Ammon's horn (tissue), 1 donor: Measurements from ENCODE around the gene CRYBG3.
"Not testable (repeated sequence)": the region's sequence is repeated elsewhere in the genome, so short reads cannot be mapped to it uniquely, and the experiment has no call there.

Source experiments
- DNase-seq: peaks from one replicate; pipeline ENCODE4 v3.0.0-alpha.2; 2016; ENCODE audit warnings: low spot score

CRYBG3 gene

DNA sequence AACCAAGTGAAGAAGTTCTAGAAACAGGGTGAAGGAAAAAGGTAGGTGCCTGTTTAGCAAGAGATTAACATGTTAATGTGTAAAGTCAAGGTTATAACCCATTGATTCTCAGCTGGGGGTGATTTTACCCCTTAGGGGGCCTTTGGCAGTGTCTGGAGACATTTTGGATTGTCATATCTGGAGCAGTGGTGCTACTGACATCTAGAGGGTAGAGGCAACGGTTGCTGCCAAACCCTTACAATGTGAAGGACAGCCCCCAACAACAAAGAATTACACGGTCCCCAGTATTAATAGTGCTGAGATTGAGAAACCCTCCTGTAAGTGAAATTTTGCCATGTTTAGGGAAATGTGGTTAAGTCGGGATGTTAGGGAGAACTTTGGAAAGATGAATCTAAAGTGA is 74.7 kb downstream of the CRYBG3 start:
- DNase-seq = no peak

DNA sequence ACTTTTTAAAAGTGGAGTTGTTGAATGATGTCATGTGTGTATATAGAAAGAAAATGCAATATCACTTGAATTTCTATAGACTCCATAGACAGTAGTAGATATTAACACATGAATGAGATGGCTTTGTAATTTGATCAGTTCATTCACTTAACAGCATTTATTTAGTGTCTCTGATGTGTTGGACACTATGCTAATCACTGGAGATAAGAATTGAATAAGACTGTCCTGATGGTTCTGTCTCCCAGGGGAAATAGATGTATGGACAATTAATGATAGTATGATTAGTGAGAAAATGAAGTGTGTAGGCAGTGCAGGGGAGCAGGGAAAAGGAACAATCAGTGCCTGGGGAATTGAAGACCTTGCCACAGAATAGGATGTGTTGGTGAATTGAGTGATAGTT is 77.5 kb downstream of the CRYBG3 start:
- DNase-seq = no peak

DNA sequence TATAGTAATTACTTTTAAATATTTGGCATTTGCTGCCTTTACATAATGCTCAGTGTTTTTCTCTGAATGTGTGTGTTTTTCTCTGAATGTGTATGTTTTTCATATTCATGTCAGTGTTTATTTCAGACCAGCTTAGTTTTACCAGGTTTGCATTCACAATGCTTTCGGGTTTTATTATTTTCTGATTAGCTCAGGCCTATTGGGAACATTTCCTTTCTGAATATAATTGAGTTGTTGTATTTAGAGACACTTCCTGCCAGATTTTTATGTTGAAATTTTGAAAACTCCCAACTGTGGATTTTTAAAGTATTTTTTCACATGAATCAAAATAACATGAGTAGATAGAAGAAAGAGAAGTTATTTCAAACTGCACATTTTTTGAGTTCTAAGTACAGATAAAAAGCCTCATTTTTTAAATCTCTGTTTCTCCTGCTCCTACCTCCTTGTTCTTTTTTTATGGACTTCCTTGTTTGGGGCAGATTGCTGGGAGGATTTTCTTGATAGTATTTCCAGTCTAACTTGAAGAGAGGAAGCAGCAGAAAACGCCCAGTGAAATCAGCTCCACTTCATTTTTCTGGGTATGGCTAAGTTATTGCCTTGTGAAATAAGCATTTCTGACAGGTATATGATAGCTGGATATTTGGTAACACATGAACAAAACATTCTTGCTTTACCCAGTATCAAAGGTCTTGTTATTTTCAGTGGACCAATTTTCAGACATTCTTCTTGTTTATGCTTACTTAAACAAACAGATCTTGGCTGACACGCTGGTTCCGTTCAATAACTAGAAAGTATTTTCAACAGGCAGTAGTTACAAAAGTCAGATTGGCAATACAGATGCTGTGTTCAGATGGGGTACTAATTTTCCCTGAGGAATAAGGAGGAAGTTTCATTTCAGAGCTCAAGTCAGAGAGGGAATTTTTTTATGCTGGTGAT is 79.8 kb downstream of the CRYBG3 start:
- DNase-seq = peak; percentile 7

DNA sequence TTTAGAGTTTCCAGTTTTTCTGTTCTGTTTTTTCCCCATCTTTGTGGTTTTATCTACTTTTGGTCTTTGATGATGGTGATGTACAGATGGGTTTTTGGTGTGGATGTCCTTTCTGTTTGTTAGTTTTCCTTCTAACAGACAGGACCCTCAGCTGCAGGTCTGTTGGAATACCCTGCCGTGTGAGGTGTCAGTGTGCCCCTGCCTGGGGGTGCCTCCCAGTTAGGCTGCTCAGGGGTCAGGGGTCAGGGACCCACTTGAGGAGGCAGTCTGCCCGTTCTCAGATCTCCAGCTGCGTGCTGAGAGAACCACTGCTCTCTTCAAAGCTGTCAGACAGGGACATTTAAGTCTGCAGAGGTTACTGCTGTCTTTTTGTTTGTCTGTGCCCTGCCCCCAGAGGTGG is 88.0 kb downstream of the CRYBG3 start:
- not testable (repeated sequence) for DNase-seq

DNA sequence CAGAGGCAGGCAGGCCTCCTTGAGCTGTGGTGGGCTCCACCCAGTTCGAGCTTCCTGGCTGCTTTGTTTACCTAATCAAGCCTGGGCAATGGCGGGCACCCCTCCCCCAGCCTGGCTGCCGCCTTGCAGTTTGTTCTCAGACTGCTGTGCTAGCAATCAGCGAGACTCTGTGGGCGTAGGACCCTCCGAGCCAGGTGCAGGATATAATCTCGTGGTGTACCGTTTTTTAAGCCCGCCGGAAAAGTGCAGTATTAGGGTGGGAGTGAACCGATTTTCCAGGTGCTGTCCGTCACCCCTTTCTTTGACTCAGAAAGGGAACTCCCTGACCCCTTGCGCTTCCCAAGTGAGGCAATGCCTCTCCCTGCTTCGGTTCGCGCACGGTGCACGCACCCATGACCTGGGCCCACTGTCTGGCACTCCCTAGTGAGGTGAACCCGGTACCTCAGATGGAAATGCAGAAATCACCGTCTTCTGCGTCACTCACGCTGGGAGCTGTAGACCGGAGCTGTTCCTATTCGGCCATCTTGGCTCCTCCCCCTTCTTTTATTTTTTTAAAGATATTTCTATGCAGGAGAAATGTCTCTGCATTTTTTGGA is 88.5 kb downstream of the CRYBG3 start:
- DNase-seq = not testable (repeated sequence)

DNA sequence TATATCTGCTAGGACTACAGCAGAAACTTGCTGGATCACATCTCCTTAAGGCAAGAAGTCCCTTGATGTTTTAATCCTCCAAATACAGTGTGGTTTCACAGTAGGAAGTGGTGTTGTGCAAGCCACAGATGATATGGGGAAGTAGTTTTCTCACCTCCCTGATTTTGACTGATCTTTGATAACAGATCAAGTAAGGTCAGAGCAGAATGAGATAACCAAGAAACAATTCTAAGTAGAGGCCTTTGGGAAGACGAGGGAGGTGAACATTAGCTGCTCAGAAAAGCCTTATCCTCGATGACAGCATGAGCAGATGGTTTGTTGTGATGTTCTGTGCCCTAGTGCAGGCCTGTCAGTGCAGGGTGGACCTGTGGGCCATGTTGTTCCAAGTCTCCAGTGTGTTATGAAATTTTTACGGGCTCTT is 89.1 kb downstream of the CRYBG3 start:
- DNase-seq = peak; percentile 20

DNA sequence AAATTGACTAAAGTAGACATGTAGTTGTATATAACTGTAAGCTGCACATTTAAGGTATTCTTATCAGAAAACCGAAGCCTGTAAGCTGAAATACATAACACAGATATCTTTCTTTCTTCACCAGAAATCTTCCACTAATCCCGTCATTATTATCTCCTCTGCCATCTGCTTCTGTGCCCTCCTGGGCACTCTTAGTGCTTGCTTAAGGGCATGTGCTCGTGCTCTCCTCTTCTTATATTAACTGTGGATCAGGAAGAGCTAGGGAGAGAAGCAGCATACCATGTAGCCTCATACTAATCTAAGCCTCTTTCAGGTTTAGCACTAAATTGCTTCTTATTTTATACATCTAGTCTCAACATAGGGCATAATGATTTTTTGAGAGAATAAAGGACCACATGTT is 89.6 kb downstream of the CRYBG3 start:
- DNase-seq = no peak

DNA sequence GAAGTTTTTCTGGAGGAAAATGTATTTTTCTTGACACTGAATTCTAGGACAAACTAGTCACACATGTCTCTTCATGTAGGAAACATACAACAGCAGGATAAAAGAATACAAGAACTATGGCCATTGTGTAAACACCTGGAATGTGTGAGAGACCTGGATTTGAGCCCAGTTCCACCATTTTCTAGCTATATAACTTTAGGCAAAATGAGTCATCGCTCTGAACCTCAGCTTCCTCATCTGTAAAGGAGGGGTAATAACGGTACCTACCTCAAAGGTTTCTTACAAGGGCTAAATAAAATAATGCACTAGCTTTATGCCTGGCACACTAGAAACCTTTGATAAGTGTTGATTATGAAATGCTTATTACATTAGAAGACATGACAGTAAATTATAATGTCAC is 92.6 kb downstream of the CRYBG3 start:
- no peak for DNase-seq

DNA sequence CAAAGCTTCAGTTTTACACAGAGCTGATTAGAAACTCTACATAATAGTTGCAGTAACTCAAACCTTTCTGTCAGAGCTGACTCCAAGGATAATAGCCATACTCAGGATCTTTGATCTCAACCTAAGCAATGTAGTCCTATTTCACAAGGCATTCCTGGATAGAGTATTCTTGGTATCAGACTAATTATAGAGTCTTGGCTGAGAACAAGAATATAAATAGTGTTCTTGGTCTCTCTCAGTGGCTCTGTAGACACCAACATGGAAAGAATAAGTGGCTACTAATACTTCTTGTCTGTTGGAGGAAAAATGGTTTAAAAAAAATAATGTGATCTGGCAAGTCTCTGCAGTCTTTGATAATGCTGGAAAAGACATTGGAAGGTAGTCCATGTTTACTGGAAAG is 94.8 kb downstream of the CRYBG3 start:
- no peak for DNase-seq

DNA sequence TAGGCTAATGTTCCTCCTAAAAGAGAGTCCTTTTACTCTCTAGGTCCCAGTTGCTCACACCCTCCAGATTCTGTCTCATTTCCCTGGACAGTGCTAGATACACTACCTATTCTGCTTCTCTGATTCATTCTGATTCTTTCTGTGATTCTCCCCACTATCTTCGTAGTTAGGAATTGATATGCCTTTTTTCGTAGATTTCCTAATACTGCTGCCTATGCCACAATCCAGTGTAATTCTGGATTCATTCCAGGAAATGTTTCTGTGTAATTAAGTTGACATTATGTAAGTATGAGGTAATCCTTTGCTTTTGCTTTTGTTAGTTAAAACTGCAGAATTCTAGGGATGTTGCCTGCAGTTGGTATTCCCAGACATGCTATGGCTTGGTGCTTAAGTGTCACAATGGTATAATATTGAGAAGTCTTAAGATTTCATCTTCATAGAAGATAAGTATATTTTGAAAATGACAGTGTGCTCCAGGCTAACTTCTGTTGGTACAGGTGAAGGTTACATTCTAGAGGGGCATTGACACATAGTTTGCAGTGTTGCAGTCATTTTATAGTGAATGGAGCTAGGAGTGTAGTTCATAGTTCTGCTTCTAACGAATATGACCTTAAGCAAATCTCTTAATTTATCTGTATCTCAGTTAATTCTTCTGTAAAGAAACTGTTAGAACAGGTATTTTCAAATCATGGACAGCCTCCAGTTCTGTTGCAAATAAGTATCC is 96.2 kb downstream of the CRYBG3 start:
- DNase-seq = no peak

DNA sequence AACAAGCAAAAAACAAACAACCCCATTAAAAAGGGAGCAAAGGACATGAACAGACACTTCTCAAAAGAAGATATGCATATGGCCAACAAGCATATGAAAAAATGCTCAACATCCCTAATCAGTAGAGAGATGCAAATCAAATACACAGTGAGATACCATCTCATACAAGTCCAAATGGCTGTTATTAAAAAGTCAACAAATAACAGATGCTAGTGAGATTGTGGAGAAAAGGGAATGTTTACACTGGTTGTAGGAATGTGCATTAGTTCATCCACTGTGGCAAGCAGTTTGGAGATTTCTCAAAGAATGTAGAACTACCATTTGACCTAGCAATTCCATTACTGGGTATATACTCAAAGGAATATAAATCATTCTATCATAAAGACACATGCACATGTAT is 105.9 kb downstream of the CRYBG3 start:
- no peak for DNase-seq

DNA sequence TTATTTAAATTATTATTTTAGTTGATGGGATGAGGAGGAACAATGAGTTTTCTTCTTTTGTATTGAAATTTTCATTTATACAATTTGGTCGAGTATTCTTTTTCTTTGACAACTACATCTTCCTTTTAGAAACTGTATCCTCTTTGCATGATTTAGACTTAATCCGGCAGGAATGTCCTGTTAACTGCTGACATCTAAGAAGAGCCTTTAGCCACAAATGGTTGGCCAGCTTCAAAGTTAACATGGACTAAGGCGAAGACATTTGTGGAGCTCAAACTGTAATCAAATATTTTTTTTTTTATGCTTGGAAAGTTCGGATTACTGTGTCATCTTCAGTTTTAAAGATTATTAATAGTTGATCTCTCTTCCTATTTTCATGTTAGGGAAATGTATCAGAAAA is 107.2 kb downstream of the CRYBG3 start:
- DNase-seq = no peak

DNA sequence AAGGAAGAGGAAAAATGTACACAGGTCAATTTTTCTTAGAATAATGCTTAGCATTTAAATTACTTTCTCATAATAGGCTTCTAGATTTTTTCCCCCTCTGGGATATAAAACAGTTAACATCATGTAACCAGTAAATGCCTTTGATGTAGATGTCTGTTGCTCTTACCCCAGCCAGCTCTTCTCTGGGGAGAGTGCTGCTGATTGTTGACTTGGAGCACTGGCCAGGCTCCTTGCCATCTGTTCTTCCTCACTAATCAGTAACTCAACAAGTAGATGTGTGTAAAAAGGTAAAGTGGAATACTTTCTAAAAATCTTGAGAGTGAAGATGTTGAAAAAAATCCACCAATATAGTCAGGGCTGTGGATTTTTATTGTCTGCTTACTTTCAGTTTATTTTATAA is 108.2 kb downstream of the CRYBG3 start:
- DNase-seq = no peak

DNA sequence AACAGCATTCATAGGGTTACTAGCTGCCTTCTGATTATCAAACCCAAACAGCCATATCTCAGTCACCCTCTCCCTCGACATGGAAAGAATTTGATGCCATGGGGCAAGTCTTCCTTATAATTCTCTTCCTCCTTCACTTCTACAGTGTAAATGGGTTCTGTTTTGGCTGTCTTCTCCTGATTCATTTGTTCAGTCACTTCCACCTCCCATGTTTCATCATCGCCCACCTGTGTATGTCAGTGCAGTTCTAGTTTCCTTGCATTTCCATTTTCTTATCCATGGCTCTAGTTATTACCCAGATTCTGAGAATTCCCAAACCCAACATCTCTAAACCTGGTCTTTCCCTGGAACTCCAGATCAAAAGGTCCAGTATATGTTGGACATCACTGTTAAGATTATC is 109.4 kb downstream of the CRYBG3 start:
- DNase-seq = no peak

DNA sequence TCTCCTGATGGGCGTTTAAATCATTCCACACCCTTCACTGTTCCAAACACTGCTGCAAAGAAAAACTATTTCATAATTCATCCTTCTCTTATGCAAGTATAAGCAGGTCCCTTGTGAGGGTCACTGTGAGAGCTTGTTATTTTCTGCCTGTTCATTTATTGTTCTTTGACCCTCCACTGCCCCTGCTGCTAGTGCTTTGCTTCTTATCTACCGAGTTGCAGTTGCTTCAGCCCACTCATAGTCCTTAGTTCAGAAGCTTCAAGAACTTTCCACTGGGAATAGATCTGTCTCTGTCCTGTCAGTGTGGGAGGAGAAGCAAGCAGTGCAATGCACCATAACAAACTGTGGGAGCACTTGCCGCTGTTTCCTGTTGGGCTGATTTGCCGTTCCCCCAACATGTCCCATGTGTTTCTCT is 110.6 kb downstream of the CRYBG3 start:
- no peak for DNase-seq

DNA sequence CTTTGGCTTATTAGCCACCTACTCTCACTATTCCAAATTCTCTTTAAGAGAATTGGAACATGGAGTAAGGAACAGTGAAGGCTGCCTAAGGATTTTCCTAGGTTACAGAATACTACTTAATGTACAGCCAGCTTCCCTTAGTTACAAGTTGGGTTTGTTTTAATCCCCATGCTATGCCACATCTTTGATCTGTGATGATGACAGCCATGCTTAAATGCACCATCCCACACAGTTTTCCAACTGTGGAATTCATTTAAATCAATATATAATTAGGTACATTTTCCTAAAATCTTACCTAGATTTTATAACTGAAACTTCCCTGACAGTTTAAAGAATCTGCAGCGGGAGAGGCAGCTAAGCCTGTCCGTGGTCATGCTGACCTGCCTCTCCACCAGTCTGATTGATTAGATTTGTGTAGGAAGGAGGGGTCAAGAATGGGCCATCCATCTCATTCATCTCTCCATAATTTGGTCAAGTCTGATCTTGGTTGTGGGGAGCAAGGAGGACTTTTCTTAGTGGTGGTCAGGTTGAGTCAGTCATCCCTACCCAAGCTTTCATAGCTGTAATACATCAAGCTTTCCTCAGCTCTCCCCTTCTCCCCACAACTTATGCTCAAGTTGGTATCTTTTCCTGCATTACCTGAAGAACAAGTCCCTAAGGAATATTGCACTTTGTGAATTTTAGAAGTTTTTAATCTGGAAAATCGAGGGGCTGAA is 113.3 kb downstream of the CRYBG3 start:
- no peak for DNase-seq

DNA sequence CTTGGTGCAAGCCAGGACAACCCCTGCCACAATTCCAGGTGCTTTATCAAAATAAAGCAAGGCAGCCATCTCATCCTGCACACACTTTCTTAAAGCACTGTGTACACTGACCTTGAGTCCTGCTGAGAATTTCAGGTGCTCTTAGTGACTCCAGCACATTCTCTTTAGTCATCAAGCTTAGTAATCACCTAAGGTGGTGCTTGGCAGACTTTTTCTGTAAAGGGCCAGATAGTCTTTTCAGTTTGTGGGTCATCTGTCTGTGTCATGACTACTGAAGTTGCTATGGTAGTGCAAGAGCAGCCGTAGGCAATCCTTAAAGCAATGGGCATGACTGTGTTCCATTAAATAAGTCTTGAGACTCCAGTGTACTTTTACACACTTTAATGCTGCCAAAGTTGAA is 114.0 kb downstream of the CRYBG3 start:
- DNase-seq = no peak

DNA sequence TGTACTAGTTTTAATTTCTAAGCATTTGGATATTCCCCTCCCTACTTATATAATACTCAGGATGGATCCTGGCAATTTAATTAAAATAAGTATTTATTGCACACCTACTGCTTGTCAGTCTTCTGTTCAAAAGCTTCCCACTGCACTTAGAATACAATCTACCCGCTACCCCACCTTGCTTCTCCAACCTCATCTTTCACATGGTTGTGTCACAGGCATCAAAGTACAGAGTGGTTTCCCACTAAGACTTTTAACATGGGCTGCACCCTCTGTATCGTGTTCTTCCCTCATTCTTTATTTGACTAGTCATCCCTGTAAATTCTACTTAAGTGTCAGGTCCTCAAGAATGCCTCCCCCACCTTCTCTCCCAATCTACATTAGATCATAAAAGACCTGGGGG is 115.4 kb downstream of the CRYBG3 start:
- DNase-seq = no peak

DNA sequence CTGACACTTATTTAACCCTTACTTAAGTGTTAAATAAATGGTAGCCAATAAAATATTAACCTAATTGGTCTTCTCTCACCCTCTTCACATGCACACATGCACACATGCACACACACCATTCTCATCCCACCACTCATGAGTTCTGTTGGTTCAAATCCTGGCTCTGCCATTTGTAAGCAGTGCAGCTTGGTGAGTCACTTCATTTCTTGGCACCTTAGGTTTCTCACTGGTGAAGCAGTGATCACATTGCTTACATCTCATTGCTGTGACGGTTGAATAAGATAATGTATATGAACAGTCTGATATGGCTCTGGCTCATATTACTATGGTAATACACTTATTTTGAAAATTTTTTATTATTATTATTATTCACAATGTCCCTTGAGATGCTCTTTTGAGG is 116.6 kb downstream of the CRYBG3 start:
- no peak for DNase-seq

DNA sequence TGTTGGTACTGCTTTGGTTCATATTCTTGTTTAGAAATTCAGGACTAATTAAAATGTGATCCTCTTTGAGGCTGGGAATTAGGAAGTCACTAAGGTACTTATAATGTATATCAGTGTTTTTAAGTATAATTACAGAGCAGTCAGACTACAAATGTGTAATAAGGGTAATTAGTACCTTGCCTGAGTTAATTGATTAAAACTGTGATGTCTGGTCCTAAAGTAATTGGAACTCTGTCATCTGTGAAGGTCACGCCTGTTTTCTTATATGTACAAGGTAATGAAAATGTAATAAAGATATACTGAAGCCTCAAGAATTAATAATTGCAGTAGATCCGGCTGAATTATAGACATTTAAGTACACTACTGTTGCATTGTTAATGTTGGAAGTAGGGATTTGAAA is 117.6 kb downstream of the CRYBG3 start:
- no peak for DNase-seq

DNA sequence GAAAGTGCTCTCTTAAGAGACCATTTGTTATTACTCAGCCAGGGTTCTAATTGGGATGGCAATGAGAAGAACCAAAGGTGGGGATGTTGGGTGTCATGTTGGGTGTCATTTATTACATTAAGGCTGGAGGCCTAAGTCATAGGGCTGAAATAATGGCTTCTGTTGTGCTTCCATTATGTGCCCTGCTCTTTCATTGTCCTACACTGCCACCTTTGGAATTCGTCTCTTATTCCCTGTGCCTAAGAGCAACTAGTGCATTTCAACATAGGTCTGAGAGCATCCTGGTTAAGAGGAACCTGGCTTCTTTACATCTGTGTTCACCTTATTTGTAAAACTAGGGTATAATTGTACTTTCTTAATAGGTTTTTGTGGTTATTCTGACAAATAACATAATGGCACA is 118.2 kb downstream of the CRYBG3 start:
- DNase-seq = no peak

DNA sequence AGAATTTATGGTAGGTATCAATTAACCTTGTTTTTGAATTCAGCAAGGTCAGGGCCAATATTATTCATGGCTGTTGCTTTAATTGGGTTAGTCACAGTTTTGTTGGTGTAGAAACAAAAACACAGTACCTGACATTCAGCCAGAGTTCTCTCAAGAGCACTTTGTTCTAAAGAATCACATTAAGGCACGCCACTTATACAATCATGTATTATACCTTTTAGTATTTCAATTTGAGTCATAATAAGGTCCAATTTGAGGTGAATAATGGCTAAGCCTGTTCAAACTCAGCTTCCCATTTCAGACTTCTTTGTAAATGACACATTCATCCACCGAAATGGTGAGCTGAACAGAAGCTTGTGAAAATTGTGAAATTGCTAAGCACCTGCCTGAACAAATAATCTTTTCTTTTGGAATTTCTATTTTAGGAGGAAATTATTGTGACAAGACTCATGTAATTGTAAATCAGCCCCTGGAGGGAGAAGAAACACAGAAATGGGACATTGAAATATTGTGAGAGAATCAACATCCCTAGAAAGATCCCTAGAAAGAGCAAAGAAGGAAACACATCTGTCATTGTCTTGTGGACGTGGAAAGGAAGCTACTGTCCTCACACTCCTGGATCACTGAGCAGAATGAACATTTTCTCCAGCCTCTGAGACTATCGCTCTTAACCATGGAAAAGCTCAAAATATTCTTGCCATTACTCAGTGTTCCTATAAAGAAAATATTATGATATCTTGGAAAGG is 121.2 kb downstream of the CRYBG3 start:
- no peak for DNase-seq
